ENCODE results near the gene P2RX7.

DNA sequence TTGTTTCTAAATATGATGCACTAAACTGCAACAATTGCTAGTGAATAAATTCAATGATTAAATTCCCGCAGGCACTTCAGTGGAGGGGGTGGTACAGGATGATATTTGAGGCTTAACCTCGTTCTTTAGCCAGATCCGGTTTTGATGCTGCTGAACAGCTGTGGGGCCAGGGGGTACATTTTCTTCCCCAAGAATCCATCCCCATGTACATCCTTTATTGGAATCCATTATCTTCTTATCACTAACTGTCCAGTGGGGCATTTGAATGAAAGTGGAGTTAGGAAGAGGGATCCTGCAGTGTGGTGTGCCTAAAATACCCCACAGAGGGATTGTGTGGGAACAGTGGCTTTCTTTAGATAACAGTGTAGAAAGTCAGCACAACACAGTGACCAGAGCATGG, 48.4 kb upstream of the P2RX7 start:
- TF ChIP-seq EZH2 (IDR thresholded peaks at IDR 0.05; ENCODE audit: borderline replicate concordance, low read depth, low read length) (no peak), RNF2 (IDR thresholded peaks at IDR 0.05) (no peak), CREB1 (IDR thresholded peaks at IDR 0.05) (no peak), CREB1 (CRISPR knock-in tag; IDR thresholded peaks at IDR 0.05) (no peak)
- TF ChIP-seq, protein P1, sequence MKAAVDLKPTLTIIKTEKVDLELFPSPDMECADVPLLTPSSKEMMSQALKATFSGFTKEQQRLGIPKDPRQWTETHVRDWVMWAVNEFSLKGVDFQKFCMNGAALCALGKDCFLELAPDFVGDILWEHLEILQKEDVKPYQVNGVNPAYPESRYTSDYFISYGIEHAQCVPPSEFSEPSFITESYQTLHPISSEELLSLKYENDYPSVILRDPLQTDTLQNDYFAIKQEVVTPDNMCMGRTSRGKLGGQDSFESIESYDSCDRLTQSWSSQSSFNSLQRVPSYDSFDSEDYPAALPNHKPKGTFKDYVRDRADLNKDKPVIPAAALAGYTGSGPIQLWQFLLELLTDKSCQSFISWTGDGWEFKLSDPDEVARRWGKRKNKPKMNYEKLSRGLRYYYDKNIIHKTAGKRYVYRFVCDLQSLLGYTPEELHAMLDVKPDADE (conservative IDR thresholded peaks at IDR 0.05; ENCODE audit: control insufficient read depth, low read depth, low read length) = no peak
